Activated T-cell treated with anti-CD3 and anti-CD28 coated beads, Interleukin-2, amount 50 U/mL, for 24 hours (primary cell): ENCODE results near the gene TTF1.
A peak's percentile ranks its signal among the peaks of the same experiment; 100 is the strongest.
"Not testable (repeated sequence)": the region's sequence is repeated elsewhere in the genome, so short reads cannot be mapped to it uniquely, and the experiment has no call there.

Experiments used
- DNase-seq: peaks from one replicate; pipeline ENCODE4 v3.0.0-alpha.2; 2020
- H3K27ac Mint-ChIP-seq: 2 replicates; pipeline ENCODE4 v1.8.0; 2020; ENCODE audit warnings: mild to moderate bottlenecking, mixed read lengths
- H3K27me3 Mint-ChIP-seq: 2 replicates; pipeline ENCODE4 v1.8.0; 2020; ENCODE audit warnings: mixed read lengths
- H3K36me3 Mint-ChIP-seq: 2 replicates; pipeline ENCODE4 v1.8.0; 2020; ENCODE audit warnings: low read depth, mixed read lengths
- H3K4me1 Mint-ChIP-seq: 2 replicates; pipeline ENCODE4 v1.8.0; 2020; ENCODE audit warnings: low read depth, mixed read lengths
- H3K4me3 Mint-ChIP-seq: 2 replicates; pipeline ENCODE4 v1.8.0; 2020; ENCODE audit warnings: mild to moderate bottlenecking, moderate library complexity, mixed read lengths
- H3K9me3 Mint-ChIP-seq: 2 replicates; pipeline ENCODE4 v1.8.0; 2020; ENCODE audit warnings: mixed read lengths

TTF1 gene

GRCh38 chr9:132401824-132402223 lies 4.8 kb downstream of the TTF1 start:
- Mint-ChIP-seq H3K4me1 (peaks cover 46% of the 10 kb centered on the region), H3K27me3 (no peaks in the 10 kb centered on the region), H3K4me3 (no peak overlapping the region), H3K27ac (peak overlapping the region; percentile 38), H3K36me3 (peaks cover 85% of the 10 kb centered on the region), H3K9me3 (no peaks in the 10 kb centered on the region)
- no peak for DNase-seq

GRCh38 chr9:132395560-132395959 lies 11.1 kb downstream of the TTF1 start:
- Mint-ChIP-seq H3K9me3 (no peaks in the 10 kb centered on the region), H3K4me1 (peaks cover 1% of the 10 kb centered on the region), H3K27ac (no peak overlapping the region), H3K27me3 (no peaks in the 10 kb centered on the region), H3K4me3 (no peak overlapping the region), H3K36me3 (peaks cover 90% of the 10 kb centered on the region)
- no peak for DNase-seq

GRCh38 chr9:132391449-132391848 lies 15.2 kb downstream of the TTF1 start:
- no peak for DNase-seq
- Mint-ChIP-seq H3K36me3 (peaks cover 94% of the 10 kb centered on the region), H3K27ac (no peak overlapping the region), H3K4me1 (no peaks in the 10 kb centered on the region), H3K27me3 (no peaks in the 10 kb centered on the region), H3K9me3 (no peaks in the 10 kb centered on the region), H3K4me3 (no peak overlapping the region)

DNA sequence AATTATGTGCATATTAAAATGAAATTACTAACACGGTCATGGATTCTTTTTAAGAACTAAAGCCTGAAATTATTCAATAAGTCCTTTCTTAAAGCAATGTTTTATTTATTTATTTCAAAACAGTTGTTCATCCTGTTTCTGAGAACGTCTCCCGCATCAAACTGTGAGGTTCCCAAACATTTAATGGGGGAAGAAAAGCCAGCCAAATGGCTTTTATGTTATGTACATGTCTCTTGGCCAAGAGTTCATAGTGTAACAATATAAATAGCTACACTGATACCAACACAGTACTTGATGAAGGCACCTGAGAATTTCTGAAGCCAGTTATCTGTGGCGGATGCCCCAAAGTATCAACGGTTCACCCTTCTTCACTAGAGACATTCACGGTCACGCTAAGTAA lies 15.7 kb downstream of the TTF1 start:
- Mint-ChIP-seq H3K9me3 (no peaks in the 10 kb centered on the region), H3K4me3 (no peak overlapping the region), H3K4me1 (no peaks in the 10 kb centered on the region), H3K27ac (no peak overlapping the region), H3K27me3 (no peaks in the 10 kb centered on the region), H3K36me3 (peaks cover 94% of the 10 kb centered on the region)
- no peak for DNase-seq

GRCh38 chr9:132387133-132387532 lies 19.5 kb downstream of the TTF1 start:
- H3K4me3 Mint-ChIP-seq: no peak overlapping the region
- H3K4me1 Mint-ChIP-seq: peaks cover 26% of the 10 kb centered on the region
- no peak overlapping the region for H3K27ac Mint-ChIP-seq
- no peaks in the 10 kb centered on the region for H3K9me3 Mint-ChIP-seq
- DNase-seq: no peak
- H3K36me3 Mint-ChIP-seq: peaks cover 96% of the 10 kb centered on the region
- no peaks in the 10 kb centered on the region for H3K27me3 Mint-ChIP-seq

- no peak for DNase-seq
- Mint-ChIP-seq H3K27me3 (no peaks in the 10 kb centered on the region), H3K9me3 (no peaks in the 10 kb centered on the region), H3K36me3 (peaks cover 79% of the 10 kb centered on the region), H3K4me1 (peaks cover 33% of the 10 kb centered on the region), H3K27ac (peak overlapping the region; percentile 51), H3K4me3 (no peak overlapping the region)
Measured at GRCh38 chr9:132384376-132384775, 22.3 kb downstream of the TTF1 start.

- no peak for DNase-seq
- H3K9me3 Mint-ChIP-seq: no peaks in the 10 kb centered on the region
- no peaks in the 10 kb centered on the region for H3K27me3 Mint-ChIP-seq
- peak overlapping the region; percentile 66 for H3K27ac Mint-ChIP-seq
- H3K4me1 Mint-ChIP-seq: peaks cover 33% of the 10 kb centered on the region
- H3K36me3 Mint-ChIP-seq: peaks cover 70% of the 10 kb centered on the region
- H3K4me3 Mint-ChIP-seq: no peak overlapping the region
Measured at GRCh38 chr9:132383462-132383883, 23.2 kb downstream of the TTF1 start.

DNA sequence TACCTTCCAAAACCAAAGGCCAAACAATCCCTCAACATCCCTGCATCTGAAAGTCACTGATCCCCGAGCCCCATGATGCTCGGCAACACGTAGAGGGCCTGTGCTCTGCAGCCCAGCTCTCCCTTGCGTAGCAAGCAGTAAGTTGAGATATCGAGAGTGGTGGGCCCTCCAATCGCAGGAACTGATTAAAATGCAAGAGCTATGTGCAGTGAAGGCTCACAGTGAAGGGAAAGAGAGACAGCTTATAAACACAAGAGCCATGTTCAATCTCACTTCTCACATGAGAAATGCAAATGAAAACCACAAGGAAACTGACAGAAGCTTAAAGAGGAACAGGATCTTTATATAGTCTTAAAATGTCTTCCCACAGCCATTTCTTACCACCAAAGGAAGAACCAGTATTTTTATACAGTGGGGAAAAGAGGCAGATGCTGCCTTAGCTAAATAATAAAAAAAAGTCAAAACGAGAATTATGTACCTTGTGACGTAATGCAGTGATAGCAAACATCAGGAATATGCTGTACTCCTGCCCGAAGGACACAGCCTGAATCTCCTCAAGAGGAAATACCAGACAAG lies 24.6 kb downstream of the TTF1 start:
- Mint-ChIP-seq H3K36me3 (peaks cover 56% of the 10 kb centered on the region), H3K27me3 (no peaks in the 10 kb centered on the region), H3K27ac (peak overlapping the region; percentile 39), H3K9me3 (no peaks in the 10 kb centered on the region), H3K4me3 (no peak overlapping the region), H3K4me1 (peaks cover 33% of the 10 kb centered on the region)
- DNase-seq: no peak

- not testable (repeated sequence) for H3K4me3 Mint-ChIP-seq, H3K9me3 Mint-ChIP-seq, H3K27me3 Mint-ChIP-seq, H3K27ac Mint-ChIP-seq, DNase-seq
- peaks cover 33% of the 10 kb centered on the region for H3K36me3 Mint-ChIP-seq
- H3K4me1 Mint-ChIP-seq: peaks cover 23% of the 10 kb centered on the region
Measured at GRCh38 chr9:132378416-132378815, 28.2 kb downstream of the TTF1 start.

DNA sequence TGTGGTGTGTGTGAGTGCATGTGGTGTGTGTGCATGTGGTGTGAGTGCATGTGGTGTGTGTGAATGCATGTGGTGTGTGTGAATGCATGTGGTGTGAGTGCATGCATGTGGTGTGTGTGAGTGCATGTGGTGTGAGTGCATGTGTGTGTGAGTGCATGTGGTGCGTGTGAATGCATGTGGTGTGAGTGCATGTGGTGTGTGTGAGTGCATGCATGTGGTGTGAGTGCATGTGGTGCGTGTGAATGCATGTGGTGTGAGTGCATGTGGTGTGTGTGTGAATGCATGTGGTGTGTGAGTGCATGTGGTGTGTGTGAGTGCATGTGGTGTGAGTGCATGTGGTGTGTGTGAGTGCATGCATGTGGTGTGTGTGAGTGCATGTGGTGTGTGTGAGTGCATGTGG lies 28.9 kb downstream of the TTF1 start:
- Mint-ChIP-seq H3K36me3 (peaks cover 31% of the 10 kb centered on the region), H3K4me1 (peaks cover 24% of the 10 kb centered on the region)
- H3K4me3 Mint-ChIP-seq, H3K27ac Mint-ChIP-seq, H3K9me3 Mint-ChIP-seq, DNase-seq, H3K27me3 Mint-ChIP-seq: not testable (repeated sequence)

- no peak for DNase-seq
- Mint-ChIP-seq H3K27ac (peak overlapping the region; percentile 84), H3K4me1 (peaks cover 20% of the 10 kb centered on the region), H3K4me3 (no peak overlapping the region), H3K36me3 (peaks cover 23% of the 10 kb centered on the region), H3K27me3 (no peaks in the 10 kb centered on the region), H3K9me3 (no peaks in the 10 kb centered on the region)
Measured at GRCh38 chr9:132372177-132373095, 34.2 kb downstream of the TTF1 start.

DNA sequence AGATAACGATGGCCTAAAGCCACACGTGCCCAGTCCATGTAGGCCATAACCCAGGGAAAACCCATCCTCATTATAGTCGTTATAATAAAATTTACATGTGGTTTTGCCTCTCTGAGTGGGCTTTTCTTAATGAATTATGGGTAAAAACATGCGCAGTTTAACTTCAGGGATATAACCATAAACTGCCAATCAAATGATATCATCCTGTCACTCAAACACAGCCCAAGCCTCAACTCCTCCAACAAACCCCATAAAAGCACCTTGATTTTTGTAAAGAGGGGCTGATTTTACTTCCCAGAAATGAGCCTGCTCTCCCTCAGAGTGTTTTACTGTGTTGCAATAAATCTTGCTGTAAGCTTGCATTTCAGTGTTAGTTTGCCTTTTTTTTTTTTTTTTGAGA lies 36.0 kb downstream of the TTF1 start:
- Mint-ChIP-seq H3K27ac (no peak overlapping the region), H3K4me1 (peaks cover 20% of the 10 kb centered on the region), H3K9me3 (no peaks in the 10 kb centered on the region), H3K27me3 (no peaks in the 10 kb centered on the region), H3K36me3 (peaks cover 23% of the 10 kb centered on the region), H3K4me3 (no peak overlapping the region)
- no peak for DNase-seq

DNA sequence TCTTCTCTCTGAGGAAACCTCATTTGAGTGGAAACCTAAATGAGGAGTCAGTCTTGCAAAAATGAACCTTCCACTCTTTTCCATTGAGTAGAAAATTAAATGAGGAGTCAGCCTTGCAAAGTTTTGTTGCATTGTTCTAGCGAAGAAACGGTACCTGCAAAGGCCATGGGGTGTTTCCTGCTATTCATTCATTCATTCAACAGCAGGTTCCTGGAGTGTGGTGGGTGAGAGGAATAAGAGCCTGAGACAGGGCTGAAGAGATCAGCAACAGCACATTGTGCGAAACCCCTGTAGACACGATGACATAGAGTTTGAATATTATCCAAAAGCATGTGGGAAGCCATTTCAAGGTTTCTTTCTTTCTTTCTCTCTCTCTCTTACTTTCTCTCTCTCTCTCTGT lies 37.2 kb downstream of the TTF1 start:
- Mint-ChIP-seq H3K27ac (no peak overlapping the region), H3K4me3 (no peak overlapping the region), H3K9me3 (no peaks in the 10 kb centered on the region), H3K27me3 (no peaks in the 10 kb centered on the region), H3K36me3 (peaks cover 14% of the 10 kb centered on the region), H3K4me1 (peaks cover 18% of the 10 kb centered on the region)
- no peak for DNase-seq

- Mint-ChIP-seq H3K4me1 (peaks cover 6% of the 10 kb centered on the region), H3K27ac (no peak overlapping the region), H3K9me3 (no peaks in the 10 kb centered on the region), H3K27me3 (no peaks in the 10 kb centered on the region), H3K36me3 (peaks cover 6% of the 10 kb centered on the region), H3K4me3 (no peak overlapping the region)
- no peak for DNase-seq
Measured at GRCh38 chr9:132367613-132368313, 38.9 kb downstream of the TTF1 start.

GRCh38 chr9:132366481-132366880 lies 40.2 kb downstream of the TTF1 start:
- peaks cover 2% of the 10 kb centered on the region for H3K36me3 Mint-ChIP-seq
- H3K9me3 Mint-ChIP-seq: no peaks in the 10 kb centered on the region
- H3K27ac Mint-ChIP-seq: no peak overlapping the region
- H3K27me3 Mint-ChIP-seq: no peaks in the 10 kb centered on the region
- DNase-seq: no peak
- H3K4me1 Mint-ChIP-seq: no peaks in the 10 kb centered on the region
- H3K4me3 Mint-ChIP-seq: no peak overlapping the region
